GM12865 (cell line): ENCODE data around the gene SF3A2.

Experiments
- DNase-seq: peaks from one replicate; pipeline ENCODE4 v3.0.0; 2010; ENCODE audit warnings: low read depth
- H3K4me3 ChIP-seq: 2 replicates; pipeline ENCODE4 v1.5.1; 2011; ENCODE audit warnings: mild to moderate bottlenecking, low read depth, low read length, control low read depth
- TF ChIP-seq, protein P1 (sequence below): IDR thresholded peaks from 2 replicates; pipeline ENCODE4 v1.5.1; 2011; ENCODE audit warnings: low read length, control low read depth, low read depth, inconsistent platforms; ENCODE audit not compliant: insufficient read depth; ENCODE audit errors: missing control alignments

The SF3A2 gene

DNA sequence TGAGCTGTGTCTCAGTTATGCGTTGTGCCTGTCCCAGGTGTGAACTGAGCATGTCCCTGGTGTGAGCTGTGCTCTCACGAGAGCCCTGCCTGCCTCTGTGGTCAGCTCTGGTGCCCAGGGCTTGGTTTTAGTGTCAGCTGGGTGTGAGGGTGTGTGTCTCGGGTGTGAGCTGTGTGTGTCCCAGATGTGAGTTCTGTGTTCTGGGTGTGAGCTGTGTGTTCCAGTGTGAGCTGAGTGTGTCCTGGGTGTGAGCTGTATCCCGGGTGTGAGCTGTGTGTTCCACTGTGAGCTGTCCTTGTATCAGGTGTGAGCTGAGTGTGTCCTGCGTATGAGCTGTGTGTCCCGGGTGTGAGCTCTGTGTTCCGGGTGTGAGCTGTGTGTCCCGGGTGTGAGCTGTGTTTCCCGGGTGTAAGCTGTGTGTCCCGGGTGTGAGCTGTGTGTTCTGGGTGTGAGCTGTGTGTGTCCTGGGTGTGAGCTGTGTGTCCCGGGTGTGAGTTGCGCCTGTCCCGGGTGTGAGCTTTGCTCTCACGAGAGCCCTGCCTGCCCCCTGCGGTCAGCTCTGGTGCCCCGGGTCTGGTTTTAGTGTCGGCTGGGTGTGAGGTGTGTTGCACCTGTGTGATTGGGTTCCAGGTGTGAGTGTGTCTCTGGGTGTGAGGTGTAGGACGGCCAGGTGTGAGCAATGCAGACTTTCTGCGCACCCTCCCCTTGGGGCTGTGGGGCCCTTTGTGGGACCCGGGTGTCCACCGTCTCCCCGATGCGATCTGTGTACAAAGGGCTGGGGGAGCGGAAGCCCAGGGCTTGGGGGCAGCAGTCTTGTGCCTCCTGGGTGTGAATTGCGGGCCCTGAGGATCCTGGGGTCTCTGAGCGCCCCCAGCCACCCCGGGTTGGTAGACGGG, 52.4 kb downstream of the SF3A2 start:
- H3K4me3 ChIP-seq, result peak overlapping the region; percentile 52
- TF ChIP-seq, protein P1, sequence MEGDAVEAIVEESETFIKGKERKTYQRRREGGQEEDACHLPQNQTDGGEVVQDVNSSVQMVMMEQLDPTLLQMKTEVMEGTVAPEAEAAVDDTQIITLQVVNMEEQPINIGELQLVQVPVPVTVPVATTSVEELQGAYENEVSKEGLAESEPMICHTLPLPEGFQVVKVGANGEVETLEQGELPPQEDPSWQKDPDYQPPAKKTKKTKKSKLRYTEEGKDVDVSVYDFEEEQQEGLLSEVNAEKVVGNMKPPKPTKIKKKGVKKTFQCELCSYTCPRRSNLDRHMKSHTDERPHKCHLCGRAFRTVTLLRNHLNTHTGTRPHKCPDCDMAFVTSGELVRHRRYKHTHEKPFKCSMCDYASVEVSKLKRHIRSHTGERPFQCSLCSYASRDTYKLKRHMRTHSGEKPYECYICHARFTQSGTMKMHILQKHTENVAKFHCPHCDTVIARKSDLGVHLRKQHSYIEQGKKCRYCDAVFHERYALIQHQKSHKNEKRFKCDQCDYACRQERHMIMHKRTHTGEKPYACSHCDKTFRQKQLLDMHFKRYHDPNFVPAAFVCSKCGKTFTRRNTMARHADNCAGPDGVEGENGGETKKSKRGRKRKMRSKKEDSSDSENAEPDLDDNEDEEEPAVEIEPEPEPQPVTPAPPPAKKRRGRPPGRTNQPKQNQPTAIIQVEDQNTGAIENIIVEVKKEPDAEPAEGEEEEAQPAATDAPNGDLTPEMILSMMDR, result no peak
- no peak for DNase-seq

DNA sequence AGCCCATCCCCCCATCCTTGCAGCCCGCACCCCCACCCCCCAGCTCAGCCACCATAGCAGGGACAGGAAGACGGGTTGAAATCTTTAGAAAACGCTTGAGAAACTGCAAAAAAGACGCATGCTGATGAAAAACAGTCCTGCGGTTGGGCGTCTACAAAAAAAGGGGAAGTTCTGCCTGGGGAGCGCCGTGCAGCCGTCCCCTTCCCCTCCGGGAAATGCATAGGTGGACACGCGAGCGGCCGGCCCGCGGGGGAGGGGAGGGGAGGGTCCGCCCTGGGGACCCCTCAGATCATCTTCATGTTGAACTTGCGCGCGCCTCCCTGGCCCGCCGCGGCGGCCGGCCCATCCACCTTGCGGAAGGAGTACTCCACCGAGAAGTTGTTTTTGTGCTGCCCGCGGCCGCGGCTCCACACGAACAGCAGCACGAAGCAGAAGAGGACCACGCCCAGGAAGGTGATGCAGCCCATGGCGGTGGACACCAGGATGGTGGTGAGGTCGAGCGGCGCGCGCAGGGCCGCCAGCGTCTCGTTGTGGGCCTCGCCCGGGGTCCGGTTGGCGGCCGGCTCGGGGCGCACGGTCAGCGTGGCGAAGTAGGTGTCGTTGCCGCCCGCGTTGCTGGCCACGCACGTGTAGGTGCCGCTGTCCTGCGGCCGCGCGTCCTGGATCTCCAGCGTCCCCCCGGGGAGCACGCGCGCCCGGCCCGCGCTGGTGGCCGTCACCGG, 53.3 kb downstream of the SF3A2 start:
- peak; percentile 87 for DNase-seq
- TF ChIP-seq, protein P1, result no peak
- peak overlapping the region; percentile 52 for H3K4me3 ChIP-seq

DNA sequence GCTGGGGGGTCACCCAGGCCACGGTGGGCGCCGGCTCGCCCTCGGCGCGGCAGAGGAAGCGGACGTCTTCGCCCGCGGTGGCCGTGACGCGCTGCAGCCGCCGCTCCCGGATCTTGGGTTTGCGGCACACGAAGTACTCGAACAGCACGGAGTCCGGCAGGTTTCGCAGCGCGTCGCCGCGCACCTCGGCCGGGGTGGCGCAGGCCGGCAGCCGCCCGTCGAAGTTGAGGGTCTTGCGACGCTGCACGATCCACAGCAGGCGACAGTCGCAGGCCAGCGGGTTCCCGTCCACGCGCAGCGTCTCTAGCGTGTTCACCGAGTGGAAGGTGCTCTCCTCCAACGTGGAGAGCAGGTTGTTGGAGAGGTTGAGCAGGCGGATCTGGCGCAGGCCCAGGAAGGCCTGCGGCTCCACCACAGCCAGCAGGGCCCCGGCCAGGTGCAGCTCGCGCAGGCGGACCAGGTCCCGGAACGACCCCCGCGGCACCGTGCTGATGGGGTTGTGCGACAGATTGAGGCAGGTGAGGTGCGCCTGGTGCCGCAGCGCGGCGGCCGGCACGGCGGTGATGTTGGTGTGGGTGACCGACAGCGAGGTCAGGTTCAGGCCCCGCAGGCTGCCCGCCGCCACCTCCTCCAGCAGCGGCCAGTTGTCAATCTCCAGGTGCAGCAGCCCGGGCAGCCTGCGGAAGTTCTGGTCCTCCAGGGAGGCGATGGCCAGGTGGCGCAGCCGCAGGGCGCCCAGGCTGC, 54.0 kb downstream of the SF3A2 start:
- peak overlapping the region; percentile 52 for H3K4me3 ChIP-seq
- TF ChIP-seq, protein P1, result no peak
- peak; percentile 45 for DNase-seq

DNA sequence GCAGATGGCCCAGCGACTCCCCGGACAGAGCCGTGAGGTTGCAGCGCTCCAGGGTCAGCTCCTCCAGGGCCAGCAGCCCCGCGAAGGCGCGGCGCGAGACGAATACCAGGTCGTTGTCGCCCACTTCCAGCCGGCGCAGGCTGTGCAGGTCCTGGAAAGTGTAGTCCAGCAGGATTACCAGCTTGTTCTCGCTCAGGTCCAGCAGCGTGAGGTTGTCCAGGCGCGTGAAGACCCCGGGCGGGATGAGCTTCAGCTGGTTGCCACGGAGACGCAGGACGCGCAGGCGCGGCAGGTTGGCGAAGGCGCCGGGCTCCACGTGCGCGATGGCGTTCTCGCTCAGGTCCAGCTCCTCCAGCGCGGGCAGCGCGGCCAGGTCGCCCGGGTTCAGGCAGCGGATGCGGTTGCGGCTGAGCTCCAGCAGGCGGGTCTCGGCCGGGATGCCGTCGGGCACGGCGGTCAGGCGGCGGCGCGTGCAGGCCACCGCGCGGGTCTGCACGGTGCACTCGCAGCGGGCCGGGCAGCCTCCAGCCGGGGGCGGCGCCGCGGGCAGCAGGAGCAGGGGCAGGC, 54.6 kb downstream of the SF3A2 start:
- H3K4me3 ChIP-seq, result peak overlapping the region; percentile 52
- DNase-seq, result no peak
- TF ChIP-seq, protein P1, result no peak

DNA sequence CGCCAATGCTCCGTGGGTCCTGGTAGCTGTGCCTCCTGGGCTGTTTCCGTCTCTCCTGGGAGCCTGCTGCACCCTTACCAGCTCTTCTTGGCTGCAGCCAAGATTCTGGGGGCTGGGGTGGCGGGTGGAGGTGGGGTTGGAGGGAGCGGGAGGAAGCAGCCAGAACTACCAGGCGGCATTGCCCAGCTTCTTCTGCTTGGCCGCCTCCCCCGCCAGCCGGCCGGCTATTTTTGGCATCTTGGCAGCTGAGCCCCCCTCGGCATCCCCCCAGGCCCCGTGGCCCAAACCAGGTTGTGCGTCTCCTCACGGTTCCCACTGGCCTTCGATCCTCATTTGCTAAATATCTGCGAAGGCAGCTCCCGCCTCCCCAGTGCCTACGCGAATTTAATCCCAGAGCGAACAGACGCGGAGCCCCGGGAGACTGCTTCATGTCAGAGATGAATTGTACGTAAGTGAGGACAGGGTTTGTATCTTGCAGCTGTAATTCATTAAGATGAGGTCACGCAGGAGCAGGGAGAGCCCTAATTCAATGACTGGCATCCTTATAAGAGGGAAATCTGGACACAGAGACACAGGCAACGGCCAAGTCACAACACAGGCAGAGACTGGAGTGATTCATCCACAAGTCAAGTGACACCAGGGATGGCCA, 58.2 kb downstream of the SF3A2 start:
- no peak overlapping the region for H3K4me3 ChIP-seq
- TF ChIP-seq, protein P1, result no peak
- DNase-seq, result no peak

DNA sequence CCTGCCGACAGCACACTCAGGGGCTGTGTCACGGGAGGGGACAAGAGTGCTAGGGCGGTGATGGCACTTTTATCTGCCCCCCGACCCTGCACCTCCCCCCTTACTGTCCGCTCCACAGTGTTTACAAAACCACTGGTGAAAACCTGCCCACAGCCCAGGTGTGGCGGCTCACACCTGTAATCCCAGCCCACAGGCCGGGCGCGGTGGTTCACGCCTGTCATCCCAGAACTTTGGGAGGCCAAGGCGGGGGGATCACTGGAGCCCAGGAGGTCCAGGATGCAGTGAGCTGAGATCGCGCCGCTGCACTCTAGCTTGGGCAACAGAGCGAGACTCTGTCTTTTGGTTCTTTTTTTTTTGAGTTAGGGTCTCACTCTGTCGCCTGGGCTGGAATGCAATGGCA, 59.5 kb downstream of the SF3A2 start:
- no peak for DNase-seq
- TF ChIP-seq, protein P1, result no peak
- no peak overlapping the region for H3K4me3 ChIP-seq
